CMK (cell line): ENCODE data around the gene NNT.
"Not testable (repeated sequence)": the region's sequence is repeated elsewhere in the genome, so short reads cannot be mapped to it uniquely, and the experiment has no call there.

Experiments used
- DNase-seq: peaks from one replicate; pipeline ENCODE4 v3.0.0-alpha.2; 2010; ENCODE audit warnings: low read depth

Gene NNT

DNA sequence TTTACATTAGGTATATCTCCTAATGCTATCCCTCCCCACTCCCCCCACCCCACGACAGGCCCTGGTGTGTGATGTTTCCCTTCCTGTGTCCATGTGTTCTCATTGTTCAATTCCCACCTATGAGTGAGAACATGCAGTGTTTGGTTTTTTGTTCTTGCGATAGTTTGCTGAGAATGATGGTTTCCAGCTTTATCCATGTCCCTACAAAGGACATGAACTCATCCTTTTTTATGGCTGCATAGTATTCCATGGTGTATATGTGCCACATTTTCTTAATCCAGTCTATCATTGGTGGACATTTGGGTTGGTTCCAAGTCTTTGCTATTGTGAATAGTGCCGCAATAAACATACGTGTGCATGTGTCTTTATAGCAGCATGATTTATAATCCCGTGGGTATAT is 64.4 kb downstream of the NNT start:
- DNase-seq, result not testable (repeated sequence)

DNA sequence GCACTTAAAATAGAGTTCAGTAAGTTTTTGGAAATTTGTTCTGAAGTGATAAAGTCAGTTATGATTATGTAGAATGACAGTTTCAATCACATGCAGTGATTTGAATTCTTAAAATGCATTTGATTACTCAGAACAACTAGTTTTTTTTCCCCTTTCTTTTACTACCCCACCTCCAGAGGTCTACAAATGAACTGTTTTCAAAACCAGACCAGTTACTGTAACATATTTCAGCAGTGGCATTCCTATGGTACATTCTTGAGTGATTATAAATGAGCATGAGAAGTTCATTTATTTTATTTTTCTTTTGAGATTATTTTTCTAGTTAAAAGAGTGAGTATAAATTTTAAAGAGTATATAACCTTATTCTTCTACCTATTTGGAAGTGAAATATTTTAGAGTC is 71.6 kb downstream of the NNT start:
- DNase-seq, result no peak

GRCh38 chr5:43675357-43675756 is 72.4 kb downstream of the NNT start:
- no peak for DNase-seq

DNA sequence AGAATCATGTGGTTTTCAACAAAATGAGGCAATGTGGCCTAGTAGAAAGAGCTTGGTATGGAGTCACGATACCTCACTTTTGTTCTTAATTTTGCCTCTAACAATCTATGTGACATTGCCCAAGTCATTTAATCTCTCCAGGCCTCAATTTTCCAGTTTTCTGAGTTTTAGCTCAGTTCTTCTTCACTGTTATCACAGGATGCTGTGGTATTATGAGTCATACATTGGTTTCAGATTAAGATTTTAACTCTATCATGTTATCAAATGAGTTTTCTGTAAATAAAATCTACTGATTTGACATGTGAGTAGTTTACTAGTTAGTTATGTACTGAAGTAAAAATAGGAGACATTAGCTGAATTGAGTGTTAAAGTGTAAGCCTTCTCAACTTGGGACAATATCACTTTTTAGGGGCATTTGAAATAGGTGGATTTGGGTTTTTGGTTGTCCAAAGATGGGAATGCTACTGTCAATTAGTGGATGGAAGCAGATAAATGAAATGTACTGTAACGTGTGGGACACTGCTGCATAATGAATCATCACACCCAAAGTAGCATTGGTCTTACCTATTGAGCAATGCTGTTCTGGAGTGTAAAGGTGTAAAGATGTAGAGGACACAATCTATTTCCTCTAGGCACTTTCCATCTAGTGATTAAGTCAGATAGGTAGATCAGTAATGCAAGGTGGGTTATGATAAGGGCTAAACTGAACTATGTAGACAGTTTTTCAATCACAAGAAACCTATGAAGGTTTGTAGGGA is 73.3 kb downstream of the NNT start:
- no peak for DNase-seq

DNA sequence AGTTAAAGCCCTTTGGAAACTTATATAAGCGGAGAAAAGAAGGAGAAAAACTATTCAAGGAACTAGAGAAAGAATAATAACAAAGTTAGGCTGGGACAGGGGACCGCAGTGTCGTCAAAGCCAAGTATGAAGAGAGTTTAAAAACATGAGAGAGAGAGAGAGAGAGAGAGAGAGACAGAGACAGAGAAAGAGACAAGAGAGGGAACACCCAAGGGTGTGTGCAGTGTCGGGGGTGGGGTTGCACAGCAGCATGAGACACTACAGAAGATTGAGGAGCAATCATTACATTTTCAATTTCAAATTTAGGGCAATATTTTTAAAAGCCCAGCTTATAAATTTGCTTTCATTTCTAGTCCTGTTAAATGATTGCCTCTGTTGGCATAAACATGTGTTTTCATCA is 74.3 kb downstream of the NNT start:
- no peak for DNase-seq

- no peak for DNase-seq
These were observed 76.2 kb downstream of the NNT start for GRCh38 chr5:43679214-43679613.

DNA sequence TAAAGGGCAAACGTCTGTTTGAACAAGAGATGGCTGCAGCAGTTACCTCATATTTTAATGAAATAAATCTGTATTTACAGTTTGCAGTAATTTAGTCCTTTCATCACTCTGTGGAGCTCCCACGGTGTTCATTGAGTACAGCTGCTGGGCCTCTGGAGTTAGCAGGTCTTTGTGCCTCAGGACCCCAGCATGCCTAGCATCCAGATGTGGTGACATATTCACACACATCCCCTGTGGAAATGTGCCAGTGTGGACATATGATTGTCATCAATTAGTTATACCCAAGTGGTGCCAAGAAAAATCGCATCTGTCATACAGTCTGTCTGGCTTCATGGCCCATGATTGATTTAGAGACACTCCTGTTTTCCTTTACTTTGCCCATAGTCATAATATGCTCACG is 77.3 kb downstream of the NNT start:
- no peak for DNase-seq

DNA sequence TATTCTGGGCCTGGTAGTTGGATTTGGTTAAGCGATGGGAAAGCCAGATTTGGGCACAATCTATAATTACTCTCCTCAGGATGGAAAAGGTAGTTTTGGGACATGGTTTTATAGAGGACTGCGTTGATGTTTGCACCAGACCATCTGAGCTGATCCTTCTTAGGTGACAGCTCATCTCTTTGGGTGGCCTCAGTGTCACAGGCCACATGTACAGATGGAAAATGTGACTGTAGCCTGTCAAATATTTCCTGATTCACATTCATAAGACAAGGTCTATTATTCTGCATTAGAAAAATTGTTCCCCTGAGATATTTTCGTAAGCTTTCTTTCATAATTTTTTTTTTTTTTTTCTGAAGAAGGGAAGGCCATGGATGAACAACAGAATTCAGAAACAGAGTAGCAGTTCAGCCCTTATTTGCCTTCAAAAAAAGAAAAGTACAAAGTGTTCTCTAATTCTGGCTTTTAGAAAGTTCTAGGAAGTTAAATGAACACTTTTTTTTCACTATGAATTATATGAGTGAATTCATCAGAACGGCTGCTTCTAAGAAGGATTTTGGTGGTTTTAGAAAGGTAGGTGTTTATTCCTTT is 81.0 kb downstream of the NNT start:
- no peak for DNase-seq

DNA sequence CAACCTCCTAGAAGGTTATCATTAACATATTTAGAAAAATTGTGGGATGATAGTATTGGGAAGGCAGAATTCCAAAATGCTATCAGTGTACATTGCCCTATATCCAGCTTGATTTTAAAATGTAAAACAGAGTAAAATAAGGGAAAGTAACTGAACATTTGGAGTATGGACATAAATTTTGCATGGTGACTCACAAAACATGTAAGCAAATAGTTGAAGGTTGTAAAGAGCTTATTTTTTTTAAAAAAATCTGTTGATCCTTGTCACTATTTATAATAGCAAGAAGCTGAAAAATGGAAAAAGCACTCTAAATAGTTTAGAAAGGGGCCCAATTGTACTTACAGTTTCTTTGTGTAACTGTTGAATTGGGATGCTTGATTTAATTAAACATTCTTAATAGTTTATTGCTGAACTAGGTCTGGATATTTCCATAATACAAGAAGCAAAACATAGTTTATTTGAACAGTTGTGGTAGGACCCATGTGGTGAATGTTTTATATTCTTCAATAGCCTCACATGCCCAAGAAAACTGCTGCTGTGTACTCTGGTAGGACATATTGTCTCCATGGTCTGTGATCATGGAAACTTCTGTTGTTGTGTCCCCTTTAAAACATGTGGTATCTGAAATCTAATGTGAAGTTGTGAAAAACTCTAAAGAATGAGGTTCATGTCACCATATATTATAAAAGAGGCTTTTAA is 82.4 kb downstream of the NNT start:
- DNase-seq, result no peak

DNA sequence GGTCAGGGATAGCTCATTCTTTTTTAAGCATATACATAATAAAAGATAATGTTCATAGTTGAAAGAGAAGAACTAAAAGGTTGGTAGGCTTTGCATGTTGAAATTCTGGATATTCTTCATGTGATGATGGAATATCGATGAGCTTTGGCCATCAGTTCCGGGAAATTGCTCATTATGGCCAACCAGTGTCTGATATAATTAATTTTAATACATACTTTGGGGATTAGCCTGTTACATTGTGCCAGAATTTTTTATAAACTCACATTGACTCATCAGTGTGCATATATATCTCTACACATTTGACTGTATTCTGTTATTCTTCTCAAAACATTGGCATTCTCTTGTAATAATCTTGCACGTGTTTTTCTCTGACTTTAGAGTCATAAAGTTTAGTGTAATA is 84.3 kb downstream of the NNT start:
- no peak for DNase-seq

- DNase-seq, result no peak
These were observed 88.3 kb downstream of the NNT start for GRCh38 chr5:43691275-43691674.

GRCh38 chr5:43691893-43692292 is 88.9 kb downstream of the NNT start:
- no peak for DNase-seq

DNA sequence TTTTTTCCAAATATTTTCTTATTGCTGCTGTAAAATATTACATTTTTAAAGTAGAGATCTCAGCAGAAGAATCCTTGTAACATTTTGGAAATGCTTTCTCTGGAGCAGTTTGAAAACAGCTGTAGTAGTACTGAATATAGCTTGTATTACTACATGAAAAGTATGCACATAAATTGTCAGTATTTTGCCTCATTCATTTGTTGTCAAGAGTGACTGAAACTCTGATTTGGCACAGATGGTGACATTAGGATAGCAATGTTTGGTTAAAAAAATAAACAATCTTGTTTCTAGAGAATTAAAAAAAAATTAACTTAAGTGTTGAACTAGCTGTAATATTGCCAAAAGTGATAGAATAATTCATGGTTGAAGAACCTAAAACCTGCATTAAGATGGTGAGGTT is 90.4 kb downstream of the NNT start:
- no peak for DNase-seq

DNA sequence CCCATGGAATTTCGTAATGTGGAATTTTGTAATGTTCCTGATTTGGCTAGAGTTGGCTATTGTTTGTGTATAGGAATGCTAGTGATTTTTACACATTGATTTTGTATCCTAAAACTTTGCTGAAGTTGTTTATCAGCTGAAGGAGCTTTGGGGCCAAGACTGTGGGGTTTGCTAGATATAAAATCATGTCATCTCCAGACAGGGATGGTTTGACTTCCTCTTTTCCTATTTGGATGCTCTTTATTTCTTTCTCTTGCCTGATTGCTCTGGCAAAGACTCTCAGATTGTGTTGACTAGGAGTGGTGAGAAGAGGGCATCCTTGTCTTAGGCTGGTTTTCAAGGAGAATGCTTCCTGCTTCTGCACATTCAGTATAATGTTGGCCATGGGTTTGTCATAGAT is 91.0 kb downstream of the NNT start:
- no peak for DNase-seq

GRCh38 chr5:43696444-43696843 is 93.5 kb downstream of the NNT start:
- not testable (repeated sequence) for DNase-seq

- DNase-seq, result no peak
These were observed 96.9 kb downstream of the NNT start for GRCh38 chr5:43699910-43700309.

DNA sequence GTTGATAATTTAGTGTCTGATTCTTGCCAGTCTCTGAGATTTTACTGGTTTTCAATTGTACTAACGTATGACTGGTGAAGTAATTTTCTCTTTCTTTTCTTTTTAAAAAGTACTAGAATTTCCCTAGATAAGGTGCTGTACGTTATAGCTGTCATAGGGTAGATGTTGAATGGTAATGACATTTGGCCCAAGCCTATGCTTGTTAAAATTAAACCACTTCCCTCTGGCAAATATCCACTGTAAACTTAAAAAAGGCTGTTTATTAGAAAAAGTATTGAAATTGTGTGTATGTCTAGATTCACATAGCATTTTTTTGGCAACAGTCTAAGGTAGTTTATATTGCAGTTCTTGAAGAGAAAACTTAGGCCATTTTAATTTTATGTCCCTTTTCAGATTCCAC is 97.6 kb downstream of the NNT start:
- DNase-seq, result no peak

DNA sequence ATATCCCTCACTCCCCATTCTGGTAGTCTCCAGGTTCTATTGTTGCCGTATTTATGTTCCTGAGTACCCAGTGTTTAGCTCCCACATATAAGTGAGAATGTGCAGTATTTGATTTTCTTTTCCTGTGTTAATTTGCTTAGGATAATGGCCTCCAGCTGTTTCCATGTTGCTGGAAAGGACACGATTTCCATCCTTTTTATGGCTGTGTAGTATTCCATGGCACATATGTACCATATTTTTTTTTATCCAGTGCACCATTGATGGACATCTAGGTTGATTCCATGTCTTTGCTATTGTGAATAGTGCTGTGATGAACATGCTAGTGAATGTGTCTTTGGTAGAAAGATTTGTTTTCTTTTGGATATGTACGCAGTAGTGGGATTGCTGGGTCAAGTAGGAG is 98.2 kb downstream of the NNT start:
- DNase-seq, result no peak

DNA sequence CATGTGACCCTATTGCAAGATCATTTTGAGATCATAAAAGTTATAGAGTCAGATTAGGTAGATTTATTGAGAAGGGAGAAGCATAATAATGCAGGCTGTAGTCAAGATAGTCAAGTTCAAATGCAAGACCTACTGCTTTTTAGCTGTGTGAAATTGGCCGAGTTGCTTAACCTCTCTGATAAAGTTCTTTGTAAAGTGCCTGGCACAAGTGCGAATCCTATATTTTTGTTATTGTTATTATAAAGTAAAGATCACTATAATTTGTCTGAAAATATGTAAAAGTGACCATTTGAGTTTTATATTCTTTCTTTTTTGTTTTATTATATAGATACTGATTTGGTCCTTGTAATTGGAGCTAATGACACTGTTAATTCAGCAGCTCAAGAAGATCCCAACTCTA is 99.3 kb downstream of the NNT start:
- no peak for DNase-seq

- no peak for DNase-seq
These were observed 99.8 kb downstream of the NNT start for GRCh38 chr5:43702815-43703214.

DNA sequence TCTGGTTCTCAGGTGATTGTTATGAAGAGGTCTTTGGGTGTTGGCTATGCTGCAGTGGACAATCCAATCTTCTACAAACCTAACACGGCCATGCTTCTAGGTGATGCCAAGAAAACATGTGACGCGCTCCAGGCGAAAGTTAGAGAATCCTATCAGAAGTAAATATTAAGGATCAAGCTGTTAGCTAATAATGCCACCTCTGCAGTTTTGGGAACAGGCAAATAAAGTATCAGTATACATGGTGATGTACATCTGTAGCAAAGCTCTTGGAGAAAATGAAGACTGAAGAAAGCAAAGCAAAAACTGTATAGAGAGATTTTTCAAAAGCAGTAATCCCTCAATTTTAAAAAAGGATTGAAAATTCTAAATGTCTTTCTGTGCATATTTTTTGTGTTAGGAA is 101.3 kb downstream of the NNT start:
- DNase-seq, result no peak

GRCh38 chr5:43706576-43706975 is 103.6 kb downstream of the NNT start:
- not testable (repeated sequence) for DNase-seq

GRCh38 chr5:43711496-43711895 is 108.5 kb downstream of the NNT start:
- DNase-seq, result no peak

GRCh38 chr5:43712081-43712480 is 109.1 kb downstream of the NNT start:
- DNase-seq, result no peak
